H1 (cell line): ENCODE data around the gene PGM1. TPM values are rescaled to one million over a fixed set of nuclear protein-coding genes. Genes with fewer than 3 reads are reported as not detected.

ENCODE experiments used
- CTCF ChIA-PET: fragments of 300-600 bp; sonication (Branson Sonifier 250); formaldehyde crosslinking; loops from one replicate; lab custom pipeline; 2021; ENCODE audit not compliant: partially characterized antibody; lab: Charles Lee
- POLR2A ChIA-PET: fragments of 300-600 bp; sonication (Branson Sonifier 250); formaldehyde crosslinking; loops from one replicate; lab custom pipeline; 2021; ENCODE audit warnings: inconsistent platforms; ENCODE audit not compliant: partially characterized antibody; lab: Charles Lee
- DNase-seq, 2 experiments: peaks; one replicate each; pipeline versions ENCODE4 v3.0.0 to v3.0.0-alpha.2; 2010 to 2022; ENCODE audit warnings: low spot score in 2 of 2, low read depth in 1 of 2, mixed read lengths in 1 of 2
- FAIRE-seq: peaks from 2 replicates; lab custom pipeline; 2011; peaks lifted over from hg19 to GRCh38; lab: Jason Lieb, UNC
- H2AFZ ChIP-seq: 2 replicates; pipeline ENCODE4 v1.8.1; 2012; ENCODE audit warnings: low read length, inconsistent platforms
- H2AK5ac ChIP-seq: 2 replicates; pipeline ENCODE4 v1.6.1; 2013; ENCODE audit warnings: low read depth, low read length
- H2BK120ac ChIP-seq: replicated peaks from 2 replicates; pipeline ENCODE3; 2013; ENCODE audit warnings: low read depth, low read length, inconsistent platforms
- H2BK12ac ChIP-seq: 2 replicates; pipeline ENCODE4 v1.6.1; 2013; ENCODE audit warnings: low read depth, low read length
- H2BK15ac ChIP-seq: 2 replicates; pipeline ENCODE4 v1.6.1; 2013; ENCODE audit warnings: low read length
- H2BK20ac ChIP-seq: 2 replicates; pipeline ENCODE4 v1.6.1; 2013; ENCODE audit warnings: low read length
- H2BK5ac ChIP-seq: 2 replicates; pipeline ENCODE4 v1.6.1; 2013; ENCODE audit warnings: low read depth, low read length
- H3K14ac ChIP-seq: 2 replicates; pipeline ENCODE4 v1.6.1; 2013; ENCODE audit warnings: inconsistent platforms; ENCODE audit not compliant: insufficient read length
- H3K18ac ChIP-seq: 2 replicates; pipeline ENCODE4 v1.6.1; 2013; ENCODE audit warnings: low read length; ENCODE audit errors: extremely low read depth
- H3K23ac ChIP-seq: 2 replicates; pipeline ENCODE4 v1.6.1; 2013; ENCODE audit warnings: inconsistent platforms; ENCODE audit not compliant: insufficient read length
- H3K23me2 ChIP-seq: 2 replicates; pipeline ENCODE4 v1.6.1; 2013; ENCODE audit warnings: low read depth, low read length
- H3K27ac ChIP-seq: 2 replicates; pipeline ENCODE4 v1.6.1; 2011; ENCODE audit warnings: low read depth, low read length, inconsistent platforms
- H3K27me3 ChIP-seq, 4 experiments: replicated peaks in 1 of 4; 1 replicate in 1 of 4; 2 replicates in 3 of 4; pipeline versions ENCODE4 v1.6.1 to v1.8.1; 2011 to 2013; ENCODE audit warnings: low read length in 3 of 4, mild to moderate bottlenecking in 3 of 4, inconsistent platforms in 2 of 4, mixed read lengths in 2 of 4, moderate library complexity in 1 of 4; ENCODE audit not compliant: control insufficient read depth in 3 of 4, insufficient read depth in 3 of 4; ENCODE audit errors: extremely low read depth in 1 of 4
- H3K36me3 ChIP-seq, 4 experiments: 2 replicates each; pipeline versions ENCODE4 v1.6.1 to v1.8.1; 2011 to 2013; ENCODE audit warnings: mild to moderate bottlenecking in 4 of 4, low read length in 3 of 4, moderate library complexity in 2 of 4, control low read depth in 1 of 4, inconsistent platforms in 1 of 4; ENCODE audit not compliant: insufficient read depth in 4 of 4, control insufficient read depth in 2 of 4
- H3K4ac ChIP-seq: replicated peaks from 2 replicates; pipeline ENCODE3; 2013; ENCODE audit warnings: low read length, low read depth, mixed read lengths, inconsistent platforms; ENCODE audit not compliant: insufficient read length
- H3K4me1 ChIP-seq, 4 experiments: replicated peaks in 1 of 4; 1 replicate in 1 of 4; 2 replicates in 3 of 4; pipeline versions ENCODE4 v1.6.1 to v1.8.1; 2011 to 2013; ENCODE audit warnings: low read length in 3 of 4, inconsistent platforms in 2 of 4, mixed read lengths in 1 of 4; ENCODE audit not compliant: insufficient read depth in 4 of 4, control insufficient read depth in 3 of 4
- H3K4me2 ChIP-seq, 2 experiments: 2 replicates each; pipeline versions ENCODE4 v1.6.1 to v1.8.1; 2011 to 2013; ENCODE audit warnings: low read depth in 2 of 2, low read length in 2 of 2, control low read depth in 1 of 2, inconsistent platforms in 1 of 2, mild to moderate bottlenecking in 1 of 2; ENCODE audit not compliant: insufficient read depth in 1 of 2
- H3K4me3 ChIP-seq, 4 experiments: fragments of 200-600, 300-600 bp in 1 of 4; sonication (generic), shearing (Covaris generic), sonication (Bioruptor Twin) in 1 of 4; 2 replicates each; pipeline versions ENCODE4 v1.5.1 to v1.8.1; 2011 to 2016; ENCODE audit warnings: low read length in 4 of 4, low read depth in 3 of 4, control low read depth in 2 of 4, inconsistent platforms in 2 of 4, mild to moderate bottlenecking in 2 of 4, mixed read lengths in 1 of 4, moderate library complexity in 1 of 4; ENCODE audit not compliant: insufficient read depth in 2 of 4; ENCODE audit errors: extremely low read depth in 1 of 4
- H3K56ac ChIP-seq: replicated peaks from 2 replicates; pipeline ENCODE3; 2013; ENCODE audit warnings: low read depth, mild to moderate bottlenecking, mixed read lengths, low read length, inconsistent platforms; ENCODE audit not compliant: insufficient read length
- H3K79me1 ChIP-seq: 2 replicates; pipeline ENCODE4 v1.6.1; 2013; ENCODE audit warnings: low read depth, low read length, control low read depth
- H3K79me2 ChIP-seq, 2 experiments: 2 replicates each; pipeline versions ENCODE4 v1.6.1 to v1.8.1; 2012 to 2013; ENCODE audit warnings: low read length in 2 of 2, mild to moderate bottlenecking in 2 of 2, inconsistent platforms in 1 of 2; ENCODE audit not compliant: insufficient read depth in 2 of 2, control insufficient read depth in 1 of 2
- H3K9ac ChIP-seq, 4 experiments: replicated peaks in 1 of 4; 1 replicate in 1 of 4; 2 replicates in 3 of 4; pipeline versions ENCODE4 v1.6.1 to v1.8.1; 2011 to 2013; ENCODE audit warnings: low read depth in 3 of 4, low read length in 3 of 4, control low read depth in 2 of 4, mild to moderate bottlenecking in 2 of 4, moderate library complexity in 2 of 4, inconsistent platforms in 1 of 4; ENCODE audit errors: extremely low read depth in 1 of 4
- H3K9me3 ChIP-seq, 2 experiments: 2 replicates each; pipeline versions ENCODE4 v1.6.1 to v1.8.1; 2012 to 2013; ENCODE audit warnings: mild to moderate bottlenecking in 2 of 2, moderate library complexity in 2 of 2, control low read depth in 1 of 2, inconsistent platforms in 1 of 2, low read depth in 1 of 2, low read length in 1 of 2, mixed read lengths in 1 of 2; ENCODE audit not compliant: insufficient read depth in 2 of 2
- H4K20me1 ChIP-seq, 2 experiments: replicated peaks in 1 of 2; 2 replicates each; pipeline versions ENCODE3 to v1.8.1; 2011 to 2013; ENCODE audit warnings: inconsistent platforms in 2 of 2, low read length in 2 of 2, mild to moderate bottlenecking in 1 of 2; ENCODE audit not compliant: insufficient read depth in 2 of 2, control insufficient read depth in 1 of 2
- H4K5ac ChIP-seq: 2 replicates; pipeline ENCODE4 v1.6.1; 2013; ENCODE audit warnings: low read length, low read depth, mixed read lengths, inconsistent platforms; ENCODE audit not compliant: insufficient read length
- H4K8ac ChIP-seq: 2 replicates; pipeline ENCODE4 v1.8.0; 2013; ENCODE audit warnings: mild to moderate bottlenecking, moderate library complexity, low read length, inconsistent platforms; ENCODE audit not compliant: insufficient read depth; ENCODE audit errors: extremely low read depth
- H4K91ac ChIP-seq: replicated peaks from 2 replicates; pipeline ENCODE3; 2013; ENCODE audit warnings: low read length, mixed read lengths, inconsistent platforms; ENCODE audit not compliant: insufficient read length
- MAFK ChIP-seq: IDR thresholded peaks from 2 replicates; pipeline ENCODE4 v1.6.1; 2012; ENCODE audit warnings: low read depth, mild to moderate bottlenecking, improper control_type of control experiment, low read length
- WGBS, 2 experiments: shearing (Covaris generic) in 1 of 2; methylation state at CpG; one replicate each; pipeline versions ENCODE4 v1.1.6 to v1.1.7; 2013 to 2015; ENCODE audit warnings: low lambda C conversion rate in 2 of 2, mixed read lengths in 2 of 2, inconsistent platforms in 1 of 2, low coverage in 1 of 2, missing lambda C conversion rate in 1 of 2; ENCODE audit not compliant: insufficient replicate concordance in 2 of 2, insufficient coverage in 1 of 2, insufficient read length in 1 of 2; ENCODE audit errors: extremely low coverage in 1 of 2, missing lambda C conversion rate in 1 of 2; 5-methylcytosine and 5-hydroxymethylcytosine counted together
- polyA plus RNA-seq, 7 experiments: library from polyadenylated mRNA; depleted of rRNA in 3 of 7; stranded (reverse) in 5 of 7; unstranded in 2 of 7; fragments of >200 nt in 5 of 7; fragments of 200-250 nt in 2 of 7; gene quantifications; 1 replicate in 5 of 7; 2 replicates in 1 of 7; 4 replicates in 1 of 7; pipeline versions ENCODE4 v1.2.1 to v1.2.3, GENCODE V29; 2011 to 2013; ENCODE audit warnings: missing spikeins in 2 of 7, mixed read lengths in 2 of 7
- total RNA-seq: library from RNA; stranded (reverse); fragmentation: NEBNext Ultra II Directional; extraction: Animal tissue kit (Norgen Biotek cat#: 25700); gene quantifications from 2 replicates; pipeline ENCODE4 v1.2.1, GENCODE V29; 2021

The PGM1 gene
- total and polyA plus RNA-seq, 2 of the 8 experiments (the other 6 are each of a cell fraction or from before 2014, with no cell fraction given): 33.0 to 65.4 TPM

DNA sequence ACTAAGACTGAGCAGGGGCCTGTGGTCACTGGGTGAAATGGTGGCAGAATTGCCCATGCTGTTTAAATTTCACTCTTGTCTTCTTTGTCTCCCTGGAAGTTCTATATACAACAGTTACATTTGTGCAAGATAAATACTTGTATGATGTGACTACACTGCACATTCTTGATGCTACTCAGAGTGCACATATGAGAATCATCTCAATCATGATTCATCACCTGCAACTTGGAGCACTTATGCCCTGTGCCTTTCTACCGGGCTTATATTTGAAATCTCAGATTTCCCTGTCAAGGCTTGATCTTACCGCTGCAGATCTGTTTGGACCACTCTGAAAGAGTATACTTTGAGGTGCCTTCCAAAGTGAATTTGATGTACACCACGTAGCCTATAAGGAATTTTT lies 10.6 kb downstream of the PGM1 start:
- Histone ChIP-seq H2AFZ (no peak overlapping the region), H2AK5ac (no peak overlapping the region), H2BK12ac (no peak overlapping the region), H4K8ac (no peak overlapping the region), H3K14ac (no peak overlapping the region), H3K27me3 (no peaks in the 10 kb centered on the region; a peak in 1 of 7 replicates), H3K27ac (no peak overlapping the region), H3K23me2 (no peaks in the 10 kb centered on the region), H3K79me1 (0 out of 2 replicates have a peak, but pooled peaks cover 3% of the 10 kb centered on the region), H3K9ac (no peak overlapping the region), H3K79me2 (no peaks in the 10 kb centered on the region), H2BK5ac (no peak overlapping the region), H4K91ac (no peak overlapping the region), H3K4me1 (peaks cover 0 to 4% (median 0%) of the 10 kb centered on the region in 4 experiments; a peak in 2 of 7 replicates), H2BK120ac (no peak overlapping the region), H4K5ac (no peak overlapping the region), H3K36me3 (no peaks in the 10 kb centered on the region), H4K20me1 (peaks cover 0 to 9% of the 10 kb centered on the region in 2 experiments), H3K23ac (no peak overlapping the region), H3K9me3 (no peaks in the 10 kb centered on the region), H3K4me2 (no peak overlapping the region), H3K56ac (no peak overlapping the region), H3K4ac (no peak overlapping the region), H2BK15ac (no peak overlapping the region), H3K4me3 (no peak overlapping the region), H2BK20ac (no peak overlapping the region), H3K18ac (no peak overlapping the region)
- DNase-seq (no peak), FAIRE-seq (no peak)
- ChIA-PET POLR2A (no interaction called here), CTCF (interaction anchor here (1.8 kb wide), 1 partner anchor 28 kb away, joined by 9 read pairs; no protein-coding TSS in a partner anchor)
- TF ChIP-seq MAFK: no peak
- 97% methylated on average over 3 of the region's 3 CpGs; no CpG with 5 or more reads in 1 of the 2 experiments for WGBS, 2 experiments
